Inflammatory macrophage treated with lipopolysaccharide for 1 hour (primary cell): ENCODE results near the gene RAET1L.
"Not testable (repeated sequence)": the region's sequence is repeated elsewhere in the genome, so short reads cannot be mapped to it uniquely, and the experiment has no call there.

ENCODE experiments used
- DNase-seq, 2 donors: peaks; one replicate each; pipeline ENCODE4 v3.0.0-alpha.2; 2020 to 2022

The RAET1L gene

DNA sequence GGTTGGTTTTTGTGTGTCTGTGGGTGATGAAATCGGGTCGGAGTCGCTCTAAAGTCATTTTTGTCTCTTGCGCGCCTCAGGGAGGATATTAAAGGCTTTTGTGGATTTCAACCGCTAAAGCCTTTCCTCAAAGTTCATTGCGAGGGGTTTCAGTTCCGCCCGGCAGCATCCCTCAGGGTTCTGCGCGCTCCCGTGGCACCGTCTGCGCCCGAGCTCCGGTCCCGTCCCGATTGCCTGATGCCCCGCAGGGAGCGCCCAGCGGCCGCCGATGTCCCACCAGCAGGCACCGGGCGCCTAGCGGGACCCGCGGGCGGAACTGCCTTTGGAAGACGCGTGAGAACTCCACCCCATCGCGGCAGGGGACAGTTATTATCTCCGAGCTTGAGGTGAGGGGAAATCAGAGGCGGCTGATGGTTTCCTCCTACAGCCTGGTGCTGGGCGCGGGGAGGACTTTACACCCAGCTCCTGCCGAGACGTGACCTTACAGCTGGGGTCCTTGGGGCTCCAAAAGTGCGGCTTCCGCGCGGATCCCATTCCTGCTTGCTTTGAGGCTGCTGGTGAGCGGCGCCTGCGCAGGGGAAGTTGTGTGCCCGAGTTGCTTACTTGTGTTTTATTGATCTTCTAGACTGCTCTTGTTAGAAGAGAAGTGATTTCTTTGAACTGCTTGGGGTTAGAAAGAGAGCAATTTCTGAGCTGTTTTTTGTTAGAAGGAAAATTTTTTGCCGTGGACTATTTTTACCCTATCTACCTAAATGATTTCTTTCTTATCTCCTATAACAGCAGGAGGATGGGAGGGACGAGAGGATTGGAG, 34.5 kb downstream of the RAET1L start:
- DNase-seq, result peak in 1 of 2 donors; percentile 7

DNA sequence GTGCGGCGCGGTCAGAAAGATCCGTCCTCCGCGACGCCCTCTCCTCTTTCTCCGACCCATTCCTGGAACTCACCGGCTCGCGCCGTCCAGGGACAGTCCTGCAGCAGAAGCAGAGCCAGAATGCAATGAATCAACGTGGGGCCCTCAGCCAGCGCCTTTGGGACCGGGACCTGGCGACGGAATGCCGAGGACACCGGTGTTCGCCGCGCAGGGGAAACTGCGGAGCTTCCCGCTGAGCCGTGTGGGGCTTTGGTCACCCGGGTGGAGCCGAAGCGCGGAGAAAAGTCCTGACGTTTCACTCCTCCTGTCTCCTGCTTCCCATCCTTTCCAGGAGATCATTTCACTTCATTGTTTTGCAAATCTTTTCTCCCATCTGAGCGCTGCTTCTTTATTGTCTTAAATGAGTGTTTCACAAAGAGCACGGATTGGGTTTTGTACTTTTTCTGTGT, 35.1 kb downstream of the RAET1L start:
- DNase-seq, result no peak

DNA sequence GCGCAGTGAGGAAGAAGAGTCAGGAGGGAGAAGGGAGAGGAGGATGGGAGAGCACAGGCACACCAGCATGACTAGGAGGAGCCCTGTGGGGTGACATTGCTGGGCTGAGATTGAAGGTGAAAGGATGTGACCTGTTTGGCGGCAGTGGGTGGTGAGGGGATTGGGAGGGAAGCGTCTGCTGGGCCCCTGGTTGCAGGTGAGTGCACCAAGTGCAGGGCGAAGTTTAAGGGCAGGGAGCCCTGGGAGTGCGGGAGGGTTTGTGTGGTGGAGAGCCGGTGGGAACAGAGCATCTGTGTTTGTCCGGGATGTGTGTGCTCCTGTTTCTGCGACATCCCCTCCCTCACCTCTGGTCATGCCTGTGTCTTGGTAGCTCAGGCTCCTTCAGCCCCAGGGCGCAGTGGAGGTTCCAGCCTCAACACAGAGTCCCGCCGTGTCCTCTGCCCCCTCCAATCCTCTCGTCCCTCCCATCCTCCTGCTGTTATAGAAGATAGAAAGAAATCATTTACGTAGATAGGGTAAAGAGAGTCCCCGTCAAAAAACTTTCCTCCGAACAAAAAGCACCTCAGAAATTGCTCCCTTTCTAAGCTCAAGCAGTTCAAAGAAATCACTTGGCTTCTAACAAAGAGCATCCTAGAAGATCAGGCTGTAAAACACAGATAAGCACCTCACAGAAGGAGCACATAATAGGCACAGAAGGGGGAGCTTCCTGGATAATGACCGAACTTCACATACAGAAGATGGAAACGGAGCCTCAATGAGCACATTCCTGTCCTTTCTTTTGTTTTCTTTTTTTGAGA, 36.6 kb downstream of the RAET1L start:
- DNase-seq, result no peak

DNA sequence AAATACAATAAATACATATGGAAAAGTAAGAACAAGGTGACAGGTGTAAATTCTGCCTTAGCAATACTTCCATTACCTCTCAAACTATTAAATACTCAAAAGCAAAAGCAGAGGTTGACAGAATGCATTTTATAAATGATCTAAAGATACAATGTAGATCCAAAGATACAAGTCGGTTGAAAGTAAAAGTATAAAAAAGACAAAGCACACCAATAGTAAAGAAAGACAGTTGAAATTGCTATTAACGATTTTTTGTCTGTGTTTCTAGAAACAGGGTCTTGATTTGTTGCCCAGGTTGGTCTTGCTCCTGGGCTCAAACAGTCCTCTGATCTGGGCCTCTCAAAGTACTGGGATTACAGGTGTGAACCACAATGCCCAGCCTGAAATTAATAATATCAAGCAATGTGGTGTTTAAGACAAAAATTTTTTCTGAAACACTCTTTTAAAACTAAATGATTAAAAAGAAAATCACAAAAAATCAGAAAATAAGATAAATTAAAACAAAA, 37.7 kb downstream of the RAET1L start:
- no peak for DNase-seq

DNA sequence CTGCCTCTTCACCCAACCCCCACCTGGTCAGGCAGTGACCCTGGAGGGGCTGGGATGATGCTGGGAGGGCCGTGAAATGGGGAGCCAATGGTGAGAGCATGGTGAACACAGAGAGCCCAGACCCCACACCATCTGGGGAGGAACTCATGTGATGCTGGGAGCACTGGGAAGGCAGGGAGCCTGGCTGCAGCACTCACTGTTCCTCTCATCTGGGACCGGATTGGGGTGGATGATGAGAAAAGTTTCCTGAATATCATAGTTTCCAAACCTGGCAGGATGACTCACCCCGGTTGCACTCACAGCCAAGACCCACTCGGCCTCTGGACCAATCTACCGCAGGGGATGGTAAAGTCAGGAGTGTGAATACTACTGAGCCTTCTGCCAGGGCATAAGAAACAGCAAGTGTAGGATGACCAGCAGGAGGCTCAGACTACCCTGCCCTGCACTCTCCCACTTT, 39.8 kb downstream of the RAET1L start:
- no peak for DNase-seq

DNA sequence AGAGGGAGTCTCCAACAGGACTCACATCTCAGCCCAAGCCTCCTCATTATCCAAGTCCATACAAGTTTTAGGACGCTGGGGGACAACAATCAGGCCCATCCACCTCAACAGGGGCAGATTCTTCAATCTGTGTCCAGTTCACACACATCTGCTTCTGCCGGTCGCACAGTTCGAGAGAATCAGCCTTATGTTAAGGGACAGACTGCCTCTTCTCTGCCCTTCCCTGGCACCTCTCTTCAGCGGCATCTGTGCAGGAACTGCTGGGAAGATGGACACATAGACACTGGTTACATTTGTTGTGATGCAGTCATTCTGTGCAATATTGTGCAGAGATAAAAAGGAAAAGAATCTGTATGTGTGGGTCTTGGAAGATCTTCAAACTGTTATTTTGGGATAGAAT, 40.6 kb downstream of the RAET1L start:
- no peak for DNase-seq

DNA sequence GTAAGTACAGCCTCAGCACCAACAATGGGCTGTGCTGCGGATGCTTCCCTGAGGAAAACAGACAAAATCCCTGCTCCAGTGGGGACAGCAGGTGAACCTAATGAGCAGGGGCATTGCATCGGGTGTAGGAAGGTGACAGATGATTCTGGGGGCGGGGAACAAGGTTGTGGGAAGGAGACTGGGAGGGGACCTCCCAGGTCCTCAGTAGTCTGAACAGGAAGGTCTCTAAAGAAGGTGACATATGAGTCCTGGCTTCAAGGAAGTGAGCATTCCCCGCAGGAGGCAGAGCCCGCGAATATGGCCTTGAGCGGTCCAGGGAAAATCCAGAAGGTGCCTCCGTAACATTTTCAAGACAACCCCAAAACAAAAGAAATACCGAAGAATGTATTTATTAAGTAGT, 42.2 kb downstream of the RAET1L start:
- no peak for DNase-seq

DNA sequence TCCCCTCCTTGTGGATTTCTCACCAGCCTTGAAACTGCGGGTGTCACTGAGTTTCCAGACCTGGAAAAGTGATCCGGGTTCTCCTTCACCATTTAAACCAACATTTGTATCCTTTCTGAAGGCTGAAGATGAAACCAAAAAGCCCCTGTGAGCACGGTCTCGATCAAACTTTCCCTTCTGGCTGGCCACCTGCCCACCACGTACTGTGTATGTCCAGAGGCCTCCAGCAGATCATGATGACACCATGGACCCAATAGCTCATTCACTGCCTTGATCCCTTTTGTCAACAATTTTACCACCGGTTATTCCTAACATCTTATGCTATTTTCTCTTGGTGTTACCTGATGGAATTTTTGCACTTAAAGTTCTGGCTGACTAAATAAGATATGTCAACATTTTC, 46.0 kb downstream of the RAET1L start:
- no peak for DNase-seq

DNA sequence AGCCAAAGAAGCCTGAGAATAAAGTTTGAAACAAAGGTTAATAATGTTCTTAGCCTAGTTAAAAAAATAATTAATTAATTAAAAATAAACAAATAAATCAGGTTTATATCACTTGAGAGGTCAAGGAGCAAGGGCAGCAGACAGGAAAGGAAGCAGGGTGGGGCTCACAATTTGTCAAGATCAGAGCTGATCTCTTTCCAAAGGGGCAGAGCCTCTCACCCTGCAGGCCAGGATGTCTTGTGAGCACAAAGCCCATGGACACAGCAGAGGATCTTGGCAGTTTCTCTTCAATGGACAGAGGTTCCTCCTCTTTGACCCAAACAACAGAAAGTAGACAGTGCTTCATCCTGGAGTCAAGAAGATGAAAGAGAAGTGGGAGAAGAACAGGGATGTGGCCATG, 46.7 kb downstream of the RAET1L start:
- no peak for DNase-seq

DNA sequence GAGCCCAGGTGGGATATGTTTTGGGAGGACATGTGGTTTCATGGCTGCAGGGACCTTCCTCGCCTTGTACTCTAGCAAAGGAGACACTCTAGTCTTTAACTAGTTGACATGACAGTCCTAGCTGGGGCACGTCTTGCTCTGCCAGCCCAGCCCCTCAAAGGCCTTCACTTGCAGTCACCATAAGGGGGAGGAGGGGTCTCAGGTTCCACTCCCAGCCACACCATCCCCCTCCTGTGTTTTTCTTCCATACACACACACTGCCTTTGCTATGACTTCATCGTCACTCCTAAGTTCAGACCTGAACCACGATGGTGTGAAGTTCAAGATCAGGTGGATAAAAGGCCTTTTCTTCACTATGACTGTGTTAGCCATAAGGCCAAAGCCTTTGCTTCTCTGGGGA, 48.1 kb downstream of the RAET1L start:
- DNase-seq, result no peak

DNA sequence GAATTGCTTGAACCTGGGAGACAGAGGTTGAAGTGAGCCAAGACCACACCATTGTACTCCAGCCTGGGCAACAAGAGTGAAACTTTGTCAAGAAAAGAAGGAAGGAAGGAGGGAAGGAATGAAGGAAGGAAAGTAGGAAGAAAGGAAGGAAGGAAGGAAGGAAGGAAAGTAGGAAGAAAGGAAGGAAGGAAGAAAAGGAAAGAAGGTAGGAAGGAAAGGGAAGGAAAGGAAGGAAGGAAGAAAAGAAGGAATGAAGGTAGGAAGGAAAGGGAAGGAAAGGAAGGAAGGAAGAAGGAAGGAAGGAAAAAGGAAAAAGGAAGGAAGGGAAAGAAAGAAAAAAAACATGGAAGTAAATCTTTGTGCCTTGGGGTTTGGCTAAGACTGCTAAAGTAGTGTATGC, 49.9 kb downstream of the RAET1L start:
- no peak for DNase-seq

DNA sequence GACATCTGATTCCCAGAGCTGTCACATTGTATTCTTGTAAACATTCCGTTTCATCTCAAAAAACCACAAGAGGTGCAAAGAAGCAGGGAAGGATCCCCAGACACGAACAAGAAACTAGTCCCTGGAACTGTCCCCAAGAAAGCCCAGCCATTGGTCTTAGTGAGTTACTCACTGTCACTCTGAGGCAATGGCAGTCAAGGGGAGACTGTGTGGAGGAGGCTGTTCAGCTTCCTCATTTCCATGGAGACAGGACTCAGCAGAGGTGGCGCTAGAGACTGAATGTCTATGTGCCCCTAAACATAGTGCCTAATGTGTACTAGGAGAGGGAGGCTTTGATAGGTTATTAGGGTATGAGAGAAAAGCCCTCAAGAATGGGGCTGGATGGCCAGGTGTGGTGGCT, 50.5 kb downstream of the RAET1L start:
- DNase-seq, result peak; percentile 51 to 72

DNA sequence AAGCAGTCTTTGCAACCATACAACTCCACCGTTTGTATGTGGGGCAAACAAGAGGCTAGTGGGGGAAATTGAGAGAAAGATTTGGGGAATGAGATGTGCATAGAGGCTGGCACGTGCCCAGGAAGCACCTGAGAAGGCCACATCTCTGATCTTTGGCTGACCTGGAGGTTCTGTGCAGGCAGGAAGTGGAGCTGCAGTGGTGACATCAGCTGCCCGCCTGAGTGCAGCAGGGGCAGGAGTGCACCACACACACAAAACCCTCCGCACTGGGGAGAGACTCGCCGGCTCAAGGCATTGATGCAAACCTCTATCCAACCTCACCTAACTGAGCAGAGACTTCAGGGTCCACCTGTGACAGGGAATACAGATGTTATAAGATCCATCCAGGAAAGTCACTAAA, 50.9 kb downstream of the RAET1L start:
- not testable (repeated sequence) for DNase-seq

DNA sequence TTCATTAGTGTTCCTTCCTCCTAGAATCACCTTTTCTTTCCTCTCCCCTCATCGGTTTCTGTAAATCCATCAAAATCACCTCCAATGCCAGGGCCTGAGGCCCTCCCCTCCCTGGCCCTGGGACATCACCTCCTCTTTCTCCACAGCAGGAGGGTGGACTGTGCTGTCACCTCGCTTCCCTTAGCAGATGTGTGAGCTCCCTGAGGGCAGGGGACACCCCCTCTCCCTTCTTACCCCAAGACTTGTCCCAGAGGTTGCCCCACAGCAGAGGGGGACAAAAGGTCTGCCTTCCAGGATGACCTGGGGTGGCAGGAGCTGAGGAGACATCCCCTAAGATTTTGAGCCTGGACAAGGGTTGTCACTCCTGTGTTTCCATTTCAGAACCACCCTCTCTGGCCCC, 55.7 kb downstream of the RAET1L start:
- DNase-seq, result no peak

DNA sequence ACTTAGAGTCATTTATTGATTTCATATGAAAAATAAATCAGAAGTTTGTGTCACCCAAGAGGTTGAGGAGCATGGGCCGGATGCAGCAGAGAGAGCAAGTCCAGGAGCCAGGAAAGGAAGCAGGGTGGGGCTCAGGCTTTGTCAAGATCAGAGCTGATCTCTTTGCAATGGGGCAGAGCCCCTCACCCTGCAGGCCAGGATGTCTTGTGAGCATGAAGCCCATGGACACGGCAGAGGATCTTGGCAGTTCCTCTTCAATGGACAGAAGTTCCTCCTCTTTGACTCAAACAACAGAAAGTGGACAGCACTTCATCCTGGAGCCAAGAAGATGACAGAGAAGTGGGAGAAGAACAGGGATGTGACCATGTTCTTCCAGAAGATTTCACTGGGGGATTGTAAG, 56.4 kb downstream of the RAET1L start:
- DNase-seq, result not testable (repeated sequence)
